ENCODE measurements around the gene COL6A3.
"Not testable (repeated sequence)": the region's sequence is repeated elsewhere in the genome, so short reads cannot be mapped to it uniquely, and the experiment has no call there.

The COL6A3 gene

DNA sequence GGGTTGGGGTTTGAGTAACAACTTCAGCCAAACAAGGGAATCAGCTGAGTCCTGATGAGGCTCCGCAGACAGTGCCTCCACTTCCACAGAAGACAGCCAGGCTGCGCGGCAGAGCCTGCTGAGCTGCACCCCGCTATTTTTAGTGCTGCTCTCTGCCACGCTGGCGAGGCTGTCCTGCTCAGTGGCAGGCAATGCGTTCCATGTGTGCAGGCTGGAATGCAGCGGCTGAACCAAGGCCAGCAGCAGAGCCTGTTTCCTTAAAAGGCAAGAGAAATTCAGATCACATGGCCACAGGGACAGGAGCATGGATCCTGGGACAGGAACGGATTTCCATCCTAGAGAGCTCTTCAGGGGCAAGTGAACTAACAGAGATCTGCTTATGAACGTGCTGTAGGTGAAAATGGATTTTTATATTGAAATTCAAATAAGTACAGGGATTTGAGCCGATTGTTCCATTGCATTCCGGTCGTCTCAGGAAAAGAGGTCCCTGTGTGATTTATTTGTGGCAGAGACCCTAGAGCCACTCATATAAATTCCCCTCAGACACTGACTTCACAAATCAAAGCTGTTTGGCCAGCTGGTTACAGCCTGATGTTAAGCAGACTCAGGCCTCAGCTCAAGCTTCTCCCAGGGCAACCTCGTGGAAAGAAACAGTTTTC lies 98.7 kb downstream of the COL6A3 start:
- DNase-seq (ENCODE audit: low read depth in 2 of 2): no peak

DNA sequence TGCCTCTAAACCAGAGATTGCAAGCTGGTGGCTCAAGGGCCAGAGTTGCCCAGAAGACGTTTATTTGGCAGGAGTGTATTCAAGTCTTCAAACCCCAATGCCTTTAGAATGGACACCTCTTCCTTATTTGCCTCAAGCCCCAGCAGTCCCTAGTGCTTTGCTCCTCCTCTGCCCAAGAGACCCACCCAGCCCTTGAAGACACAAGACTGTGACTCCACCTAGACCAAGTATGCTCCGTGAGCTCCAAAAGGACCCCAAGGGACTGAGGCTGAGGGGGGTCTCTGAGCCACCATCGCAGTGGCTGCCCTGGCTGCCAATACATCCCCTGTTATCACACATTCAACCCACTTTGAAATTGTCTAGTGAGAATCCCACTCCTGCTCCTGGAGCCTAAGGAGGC lies 99.3 kb downstream of the COL6A3 start:
- DNase-seq (ENCODE audit: low read depth in 2 of 2): no peak

DNA sequence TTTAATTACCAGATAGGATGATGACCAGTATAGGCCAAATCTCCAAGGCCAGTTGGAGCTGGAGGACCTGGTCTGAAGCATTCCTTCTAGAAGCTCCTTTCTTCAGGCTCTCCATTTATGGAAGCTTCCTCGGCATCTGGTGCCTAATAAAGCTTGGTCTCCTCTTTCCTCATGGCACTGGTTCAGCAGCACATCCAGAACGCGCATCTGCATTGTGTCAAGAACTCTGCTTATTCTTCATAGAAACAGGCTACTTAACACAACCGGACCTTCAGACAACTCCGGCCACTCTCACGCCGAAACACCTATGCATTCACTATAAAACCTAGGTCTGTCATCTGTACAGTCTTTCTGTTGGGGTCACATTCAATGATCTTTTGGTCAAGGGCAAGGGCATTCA lies 99.8 kb downstream of the COL6A3 start:
- DNase-seq (ENCODE audit: low read depth in 2 of 2): no peak

DNA sequence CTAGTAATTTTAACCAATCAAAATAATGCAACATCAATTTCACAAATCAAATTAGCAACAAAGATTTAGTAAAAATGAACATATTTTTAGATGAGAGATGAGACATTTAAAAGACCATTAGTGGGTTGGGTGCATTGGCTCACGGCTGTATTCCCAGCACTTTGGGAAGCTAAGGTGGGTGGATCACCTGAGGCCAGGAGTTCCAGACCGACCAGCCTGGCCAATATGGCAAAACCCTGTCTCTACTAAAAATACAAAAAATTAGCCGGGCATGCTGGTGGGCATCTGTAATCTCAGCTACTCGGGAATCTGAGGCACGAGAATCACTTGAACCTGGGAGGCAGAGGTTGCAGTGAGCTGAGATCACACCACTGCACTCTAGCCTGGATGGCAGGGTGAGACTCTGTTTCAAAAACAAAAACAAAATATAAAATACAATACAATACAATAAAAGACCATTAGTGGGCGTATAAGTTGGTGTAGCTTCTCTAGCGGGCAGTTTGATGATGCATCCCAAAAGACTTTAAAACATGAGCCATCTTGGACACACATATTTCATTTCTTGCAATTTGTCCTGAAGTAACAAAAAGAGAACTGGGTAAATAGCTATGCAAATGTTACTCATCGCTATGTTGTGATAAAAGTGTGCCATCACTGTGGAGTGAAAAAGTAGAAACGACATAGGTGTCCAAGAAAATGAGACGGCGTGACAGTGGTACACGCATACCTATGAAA lies 101.8 kb downstream of the COL6A3 start:
- DNase-seq (ENCODE audit: low read depth in 2 of 2): no peak

DNA sequence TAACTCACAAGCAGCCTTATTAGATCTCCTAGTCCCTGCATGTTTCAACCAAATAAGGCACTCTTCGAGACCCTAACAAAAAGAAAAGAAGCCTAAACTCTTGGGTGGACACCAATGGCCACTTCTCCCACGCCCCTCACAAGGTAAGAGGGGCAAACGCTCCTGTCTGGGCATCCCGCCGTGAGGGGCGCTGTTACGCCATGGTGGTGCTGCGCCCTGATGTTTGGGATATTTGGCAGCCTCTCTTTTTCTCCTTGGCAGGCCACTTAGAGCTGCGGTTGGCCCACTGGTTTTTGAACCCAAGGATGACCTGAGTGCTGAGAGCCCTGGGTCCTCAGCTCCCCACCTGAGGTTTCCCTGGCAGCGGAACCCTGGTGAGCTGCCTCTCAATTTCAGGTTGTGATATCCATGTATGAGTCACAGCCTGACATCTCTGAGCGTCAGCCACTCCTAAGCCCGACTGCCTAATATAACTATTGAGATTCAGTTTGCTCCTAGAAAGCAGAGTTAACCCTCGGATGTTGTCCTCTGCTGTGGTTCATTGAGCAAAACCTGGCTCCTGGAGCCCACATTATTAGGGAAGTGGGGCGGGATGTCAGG lies 103.3 kb downstream of the COL6A3 start:
- no peak for DNase-seq (ENCODE audit: low read depth in 2 of 2)

DNA sequence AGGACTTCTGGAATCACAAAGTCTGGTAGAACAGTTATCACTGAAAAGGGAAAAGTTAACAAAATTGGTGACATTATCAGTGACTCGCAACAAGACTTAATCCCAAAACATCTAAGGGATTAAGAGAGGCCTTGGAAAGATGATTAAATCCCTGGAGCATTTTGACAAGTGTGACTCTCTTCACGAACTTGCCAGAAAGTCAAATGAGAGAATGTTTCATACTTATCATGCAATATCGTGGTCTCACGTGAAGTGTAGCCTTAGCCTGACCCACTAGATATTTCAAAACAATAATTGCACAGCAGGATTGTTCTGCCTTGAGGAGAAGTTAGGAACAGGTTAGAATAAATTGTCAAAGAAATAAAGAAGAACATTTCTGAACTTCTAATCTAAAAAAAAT lies 104.5 kb downstream of the COL6A3 start:
- no peak for DNase-seq (ENCODE audit: low read depth in 2 of 2)

DNA sequence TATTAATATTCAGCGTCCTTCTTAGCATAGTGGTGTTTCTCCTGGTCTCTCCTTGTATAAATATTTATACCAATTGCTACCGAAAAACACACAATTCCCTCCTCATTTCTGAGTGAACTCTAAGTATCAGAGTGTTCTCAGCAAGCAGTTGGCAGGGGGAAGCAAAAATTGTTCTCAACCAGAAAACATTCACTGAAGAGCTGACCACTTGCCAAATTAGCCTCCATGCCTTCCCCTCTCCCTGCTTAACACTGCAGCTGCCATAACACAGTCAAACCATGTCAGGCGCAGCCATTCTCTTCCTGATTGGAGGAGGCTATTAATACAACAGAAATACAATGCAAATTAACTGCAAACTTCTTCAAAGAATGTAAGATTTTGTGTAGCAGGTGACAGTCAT lies 105.0 kb downstream of the COL6A3 start:
- DNase-seq (ENCODE audit: low read depth in 2 of 2): no peak

DNA sequence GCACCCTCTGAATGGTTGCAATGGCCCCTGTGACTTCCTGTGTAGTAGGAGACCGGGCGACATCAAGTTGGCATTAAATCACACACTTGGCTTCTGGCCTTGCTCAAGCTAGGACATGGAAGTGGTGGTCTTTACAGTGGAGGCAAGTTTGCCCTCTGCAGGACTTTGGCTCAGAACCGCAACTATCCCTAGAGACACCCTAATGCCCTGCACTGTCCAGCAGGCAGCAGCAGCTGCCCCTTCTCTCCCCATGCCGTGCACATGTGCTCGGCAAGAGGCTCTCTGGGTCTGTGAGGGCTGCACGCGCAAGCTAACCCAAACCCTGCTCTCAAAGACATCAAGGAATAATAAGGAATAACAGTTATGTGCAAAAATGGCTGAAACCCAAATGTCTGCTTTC lies 106.5 kb downstream of the COL6A3 start:
- DNase-seq (ENCODE audit: low read depth in 2 of 2): no peak

DNA sequence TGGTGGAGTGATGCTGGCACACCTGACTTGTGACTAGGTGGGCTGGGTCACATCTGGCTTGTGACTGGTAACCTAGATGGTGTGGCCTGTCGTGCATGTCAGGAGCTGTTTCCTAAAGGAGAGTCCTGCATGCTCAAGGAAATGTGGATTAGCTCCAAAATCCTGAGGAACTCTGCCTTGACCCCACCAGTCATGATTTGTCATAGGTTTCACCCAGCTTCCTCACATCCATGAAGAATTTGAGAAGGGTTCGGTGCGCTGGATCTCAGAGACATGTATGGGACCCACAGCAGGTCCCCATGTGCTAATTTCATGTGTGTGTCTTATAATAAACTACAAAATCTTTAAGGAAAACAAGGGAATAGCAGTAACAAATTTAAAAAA lies 107.2 kb downstream of the COL6A3 start:
- DNase-seq (ENCODE audit: low read depth in 2 of 2): no peak

DNA sequence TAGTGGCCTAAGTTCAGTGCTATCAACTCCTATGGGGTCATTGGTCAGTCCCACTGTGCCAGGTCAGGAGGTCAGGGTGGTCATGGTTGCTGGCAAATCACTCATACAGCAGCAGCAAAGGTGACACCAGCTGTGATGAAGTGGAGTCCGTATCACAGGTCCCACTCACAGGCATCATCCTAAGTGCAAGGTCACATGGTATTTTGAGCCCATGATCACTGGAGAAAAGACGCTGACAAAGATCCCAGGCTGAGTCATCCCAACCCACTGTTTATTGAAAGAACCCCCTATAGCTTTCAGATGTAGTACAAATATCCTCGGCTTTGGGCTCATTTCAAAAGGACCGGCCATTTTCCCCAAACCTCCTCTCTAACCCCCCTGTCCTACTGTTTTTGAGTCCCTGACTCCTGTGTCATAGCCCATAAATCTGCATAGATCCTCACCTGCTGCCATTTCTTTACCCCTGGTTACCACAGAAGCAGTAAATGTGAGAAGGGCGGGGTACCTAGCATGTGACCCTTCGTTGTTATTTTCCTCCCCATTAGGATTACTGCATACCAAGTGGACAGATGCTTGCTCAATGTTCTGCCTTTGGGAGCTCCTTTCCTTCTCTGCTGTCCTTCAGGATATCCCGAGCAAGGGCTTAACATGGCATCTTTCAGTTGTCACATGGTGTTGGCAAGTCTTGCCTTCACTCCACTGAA lies 107.7 kb downstream of the COL6A3 start:
- no peak for DNase-seq (ENCODE audit: low read depth in 2 of 2)

DNA sequence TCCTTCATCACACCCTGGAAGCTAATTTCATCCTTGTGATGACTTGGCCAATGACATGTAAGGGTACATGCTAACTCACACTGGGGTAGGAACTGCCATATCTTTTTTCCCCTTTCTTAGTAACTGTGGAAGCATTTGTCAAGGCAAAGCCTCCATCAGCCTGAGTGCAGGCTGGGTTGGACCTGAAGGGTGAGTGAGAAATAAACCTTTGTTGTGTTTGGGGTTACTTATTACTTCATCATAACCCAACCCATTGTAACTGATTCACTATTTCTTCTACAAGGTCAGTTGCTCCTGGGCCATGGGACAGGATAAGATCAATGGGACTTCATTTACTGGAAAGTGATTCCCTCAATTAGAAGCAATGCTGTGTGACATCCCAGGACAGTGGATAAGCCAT lies 108.4 kb downstream of the COL6A3 start:
- no peak for DNase-seq (ENCODE audit: low read depth in 2 of 2)

DNA sequence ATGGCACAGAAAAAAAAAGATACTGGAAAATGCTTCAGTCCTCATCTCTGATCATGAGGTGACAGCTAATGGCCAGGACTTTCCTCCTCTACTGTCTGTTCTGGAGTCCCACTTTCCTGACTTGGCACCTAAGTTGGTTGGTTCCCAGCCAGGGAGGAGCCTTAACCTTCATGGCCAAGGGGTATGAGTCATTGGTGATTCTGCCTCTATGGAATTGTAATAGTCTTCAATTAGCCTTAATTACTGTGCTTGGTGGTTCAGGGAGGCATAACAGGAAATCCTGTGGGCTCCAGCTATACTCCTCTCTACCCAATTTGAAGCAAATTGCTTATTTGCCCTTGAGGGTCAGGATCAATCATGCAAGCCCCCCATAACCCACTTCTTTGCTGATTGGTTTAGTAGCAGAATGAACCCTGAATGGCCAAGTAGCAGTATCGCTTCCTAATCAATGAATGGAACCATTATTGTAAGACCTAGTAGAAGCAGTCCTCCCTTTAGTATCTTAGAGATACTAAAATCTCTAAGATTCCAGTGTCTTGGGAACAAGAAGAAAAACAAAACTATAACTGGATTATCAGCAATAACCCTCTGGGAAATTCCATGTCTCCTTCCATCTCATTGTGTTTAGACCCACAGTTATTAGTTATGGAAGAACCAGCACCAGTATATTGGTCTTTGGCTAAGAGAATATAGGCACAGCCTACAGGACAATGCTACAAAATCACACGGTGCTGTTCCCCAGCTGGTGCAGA lies 109.0 kb downstream of the COL6A3 start:
- no peak for DNase-seq (ENCODE audit: low read depth in 2 of 2)

DNA sequence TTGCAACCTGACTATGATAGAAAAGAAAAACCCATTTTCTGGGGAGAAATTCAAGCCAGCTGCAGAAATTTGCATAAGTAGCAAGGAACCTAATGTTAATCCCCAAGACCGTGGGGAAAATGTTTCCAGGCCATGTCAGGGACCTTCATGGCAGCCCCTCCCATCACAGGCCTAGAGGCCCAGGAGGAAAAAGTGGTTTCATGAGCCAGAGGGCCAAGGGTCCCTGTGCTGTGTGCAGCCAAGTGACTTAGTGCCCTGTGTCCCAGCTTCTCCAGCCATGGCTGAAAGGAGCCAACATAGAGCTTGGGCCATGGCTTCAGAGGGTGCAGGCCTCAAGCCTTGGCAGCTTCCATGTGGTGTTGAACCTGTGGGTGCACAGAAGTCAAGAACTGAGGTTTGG lies 110.7 kb downstream of the COL6A3 start:
- not testable (repeated sequence) for DNase-seq (ENCODE audit: low read depth in 2 of 2)

DNA sequence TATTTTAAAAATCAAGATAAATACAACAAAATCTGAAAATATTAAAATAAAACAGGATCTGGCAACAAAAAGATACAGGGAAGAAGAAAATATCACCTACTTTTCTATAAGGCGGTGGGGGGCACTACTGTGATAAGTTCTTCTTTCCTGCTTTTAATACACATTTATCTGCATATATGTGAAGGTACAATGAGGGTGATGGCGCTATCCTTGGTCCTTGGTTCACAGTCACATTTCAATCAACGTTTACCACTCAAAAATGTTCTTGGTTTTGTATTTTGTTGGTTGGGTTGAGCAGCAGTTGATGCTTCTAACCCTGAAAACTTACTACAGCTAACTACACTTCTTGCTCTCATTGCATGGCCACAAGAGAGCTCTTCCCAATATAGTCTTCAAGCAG lies 112.4 kb downstream of the COL6A3 start:
- no peak for DNase-seq (ENCODE audit: low read depth in 2 of 2)

DNA sequence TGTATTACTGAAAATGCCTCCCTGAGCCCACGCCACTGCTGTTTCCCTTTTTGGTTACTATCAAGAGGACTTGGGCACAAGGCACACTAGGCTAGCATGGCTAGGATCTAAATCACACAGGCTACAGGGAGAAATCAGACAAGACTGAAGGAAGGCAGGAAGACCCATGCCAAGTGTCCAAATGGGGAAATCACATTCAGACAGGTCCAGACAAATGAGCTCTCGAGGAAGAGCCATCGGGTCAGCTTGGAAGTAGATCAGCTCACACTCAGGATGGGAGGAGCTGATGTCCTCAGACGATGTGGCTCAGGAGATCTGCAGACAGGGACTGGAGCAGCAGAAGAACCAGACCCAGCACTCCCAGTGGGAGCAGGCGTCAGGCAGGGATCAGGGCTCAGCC lies 113.2 kb downstream of the COL6A3 start:
- DNase-seq (ENCODE audit: low read depth in 2 of 2): no peak

DNA sequence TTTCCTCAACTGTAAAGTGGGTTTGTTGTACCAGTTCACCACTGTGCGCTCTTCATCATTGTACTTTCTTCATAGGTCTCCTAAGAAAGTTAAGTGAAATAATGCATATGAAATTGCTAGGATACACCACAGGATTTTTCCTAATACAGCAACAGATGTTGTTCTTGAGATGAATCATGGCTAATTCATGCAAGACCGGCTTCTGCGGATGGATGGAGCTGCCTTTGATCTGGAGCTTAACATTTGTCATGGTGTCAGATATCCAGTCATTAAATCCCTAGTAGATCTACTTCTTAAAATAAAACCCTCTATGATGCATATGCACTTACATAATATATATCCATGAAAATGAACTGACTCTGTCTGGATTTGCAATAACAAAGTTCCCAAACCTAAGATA lies 114.1 kb downstream of the COL6A3 start:
- no peak for DNase-seq (ENCODE audit: low read depth in 2 of 2)

DNA sequence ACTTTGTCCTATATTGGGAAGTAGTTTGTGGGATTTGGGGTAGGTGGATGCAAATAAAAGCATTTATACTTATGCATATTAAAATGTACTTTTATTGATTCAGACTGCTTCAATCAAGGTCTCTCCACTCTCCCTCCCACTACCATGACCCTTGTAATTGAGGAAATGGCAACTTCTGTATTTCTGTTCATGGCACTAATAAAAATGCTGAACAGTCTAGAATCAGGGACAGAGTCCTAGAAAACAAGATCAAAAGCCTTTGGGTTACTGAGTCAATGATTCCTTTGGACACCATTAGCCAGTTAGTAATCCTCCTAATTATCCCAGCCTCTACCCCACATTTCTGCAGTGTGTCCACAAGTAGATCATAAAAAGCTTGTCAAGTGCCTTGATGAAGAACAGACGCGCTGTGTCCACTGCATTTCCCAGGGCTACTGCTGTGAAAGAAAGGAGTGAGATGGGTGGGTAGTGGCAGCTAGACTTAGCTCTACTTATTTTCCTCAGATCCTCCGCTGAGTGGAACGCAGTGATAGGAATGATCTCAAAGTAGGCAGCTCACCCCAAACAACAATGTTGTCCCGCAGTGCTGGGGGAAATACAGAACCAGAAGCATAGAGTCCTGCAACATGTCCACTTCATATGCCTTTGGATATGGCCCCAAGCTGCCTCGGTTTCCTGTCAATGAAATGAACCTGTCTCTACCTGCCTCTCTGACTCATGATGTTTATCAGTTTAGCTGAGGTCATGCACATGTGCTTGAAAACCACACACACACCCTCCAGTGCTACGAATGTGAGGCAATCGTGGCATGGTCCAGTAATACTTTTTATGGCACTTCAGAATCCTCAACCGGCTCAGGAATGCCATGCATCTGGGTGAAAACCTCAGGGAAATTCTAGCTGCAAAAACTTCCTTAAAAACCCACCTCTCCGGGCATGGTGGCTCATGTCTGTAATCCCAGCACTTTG lies 115.5 kb downstream of the COL6A3 start:
- DNase-seq (ENCODE audit: low read depth in 2 of 2): no peak

DNA sequence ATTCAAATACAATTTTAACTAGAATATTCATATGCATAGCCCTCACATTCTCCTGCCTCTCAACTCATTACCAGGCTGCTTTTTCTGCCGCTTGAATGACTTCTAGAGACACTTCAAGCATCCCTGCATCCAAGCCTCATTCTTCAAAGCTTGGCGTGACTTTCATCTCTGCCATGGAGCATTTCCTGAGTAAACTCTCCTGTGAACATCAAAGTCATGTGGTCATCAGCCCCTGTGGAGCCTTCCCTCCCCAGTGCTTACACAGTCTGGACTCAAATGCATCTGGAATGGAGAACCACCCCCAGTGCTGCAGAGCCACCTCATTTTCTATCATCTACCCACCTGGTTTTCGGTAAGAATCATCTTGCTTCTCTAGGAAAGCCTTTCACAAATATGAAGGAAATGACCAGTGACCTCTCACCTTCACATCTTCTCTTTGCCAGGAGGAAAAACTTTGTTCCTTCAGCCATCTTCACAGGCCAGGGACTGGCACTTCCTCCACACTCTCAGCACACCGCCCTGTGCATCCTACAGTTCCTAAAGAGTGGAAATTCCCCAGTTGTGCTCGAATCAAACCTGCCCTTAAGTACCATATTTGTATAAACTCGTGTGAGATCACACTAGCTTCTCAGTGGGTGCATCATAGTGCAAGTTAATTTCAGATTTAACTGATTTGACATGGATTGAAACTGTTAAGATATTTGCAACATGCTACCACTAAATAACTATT lies 116.4 kb downstream of the COL6A3 start:
- no peak for DNase-seq (ENCODE audit: low read depth in 2 of 2)

DNA sequence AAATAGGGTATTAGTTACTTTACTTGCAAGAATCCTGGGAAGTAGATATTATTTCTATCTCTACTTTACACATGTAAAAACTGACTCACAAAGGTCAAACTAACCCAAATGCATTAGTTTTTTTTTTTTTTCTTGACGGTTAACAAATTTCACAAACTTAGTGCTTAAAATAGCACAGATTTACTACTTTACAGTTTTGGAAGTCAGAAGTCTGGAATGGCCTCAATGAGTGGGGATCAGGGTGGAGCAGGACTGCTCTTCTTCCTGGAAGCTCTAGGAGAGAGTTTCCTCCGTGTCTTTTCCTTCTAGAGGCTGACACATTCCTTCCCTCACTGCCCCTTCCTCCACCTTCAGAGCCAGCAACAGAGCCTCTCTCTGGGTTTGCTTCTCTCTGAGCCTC lies 117.2 kb downstream of the COL6A3 start:
- DNase-seq (ENCODE audit: low read depth in 2 of 2): no peak

DNA sequence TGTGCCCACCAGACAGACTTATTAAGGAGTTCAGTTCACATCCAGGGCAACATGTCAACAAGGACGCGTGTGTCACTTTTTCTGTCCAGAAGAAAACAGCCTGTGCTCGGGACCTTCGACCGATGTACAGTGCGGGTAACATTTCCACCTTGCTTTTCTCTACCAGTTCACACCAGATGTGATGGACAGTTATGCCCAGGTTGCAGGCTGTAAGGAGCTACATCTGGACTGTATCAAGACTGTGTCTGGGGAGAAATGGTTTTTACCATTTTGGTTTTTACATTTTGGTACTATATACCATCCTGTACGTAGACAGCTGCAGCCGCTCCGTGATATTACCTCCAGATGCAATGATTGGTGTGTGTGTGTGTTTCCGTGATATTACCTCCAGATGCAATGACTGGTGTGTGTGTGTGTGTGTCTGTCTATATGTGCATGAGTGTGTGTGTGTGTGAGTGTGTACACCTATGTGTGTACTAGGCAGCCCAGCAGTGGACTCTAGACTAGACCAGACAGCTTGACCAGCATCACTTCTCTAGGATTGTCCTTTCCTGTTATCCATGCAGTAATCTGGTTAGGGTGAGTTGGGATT lies 118.0 kb downstream of the COL6A3 start:
- DNase-seq (ENCODE audit: low read depth in 2 of 2): no peak

Measured in activated CD4-positive, alpha-beta T cell treated with anti-CD3 and anti-CD28 coated beads for 24 hours (primary cell).